ENCODE measurements around the gene FAM236B. TPM values are rescaled to one million over a fixed set of nuclear protein-coding genes. Genes with fewer than 3 reads are reported as not detected.
A peak's percentile ranks its signal among the peaks of the same experiment; 100 is the strongest.
"Not testable (repeated sequence)": the region's sequence is repeated elsewhere in the genome, so short reads cannot be mapped to it uniquely, and the experiment has no call there.

The FAM236B gene
- total and polyA plus RNA-seq, 9 of the 15 experiments (the other 6 are each of a cell fraction or from before 2014, with no cell fraction given), result not detected

GRCh38 chrX:72735561-72735960 is 46.9 kb downstream of the FAM236B start:
- Histone ChIP-seq H3K27ac (ENCODE audit: extremely low read depth, low read depth, low read length) (no peak overlapping the region), H3K4me3 (no peak overlapping the region), H3K9me3 (replicated peaks; ENCODE audit: control insufficient read depth, insufficient read depth, low read depth, low read length) (no peaks in the 10 kb centered on the region), H3K27me3 (ENCODE audit: control insufficient read depth in 2 of 2, insufficient read depth in 2 of 2, low read length in 2 of 2) (no peaks in the 10 kb centered on the region), H3K4me2 (ENCODE audit: insufficient read depth, low read length) (no peak overlapping the region), H3K9me1 (ENCODE audit: control insufficient read depth, insufficient read depth, low read length) (no peaks in the 10 kb centered on the region), H3K36me3 (ENCODE audit: control insufficient read depth, insufficient read depth, low read length) (no peaks in the 10 kb centered on the region), H3K9ac (ENCODE audit: insufficient read depth in 1 of 2, low read depth in 2 of 2, low read length in 2 of 2) (no peak overlapping the region), H2AFZ (ENCODE audit: low read depth, low read length) (no peak overlapping the region), H3K4me1 (replicated peaks in 1 of 2; ENCODE audit: control insufficient read depth in 2 of 2, insufficient read depth in 2 of 2, low read length in 2 of 2) (no peaks in the 10 kb centered on the region), H4K20me1 (replicated peaks; ENCODE audit: control insufficient read depth, insufficient read depth, low read length) (no peaks in the 10 kb centered on the region), H3K79me2 (ENCODE audit: control insufficient read depth, insufficient read depth, low read length) (no peaks in the 10 kb centered on the region)
- ChIA-PET CTCF (ENCODE audit: low intra/inter-chr PET ratio) (no interaction called here), POLR2A (interaction anchor here (0.9 kb wide), 1 partner anchor 470 kb away, joined by 3 read pairs; no protein-coding TSS in a partner anchor)
- DNase-seq (ENCODE audit: extremely low read depth in 1 of 4, low spot score in 3 of 4) (no peak), FAIRE-seq (no peak), ATAC-seq (no peak)
- intact Hi-C loops (cut with micrococcal nuclease), result no loop called here
- TF ChIP-seq AFF1 (IDR thresholded peaks at IDR 0.05; ENCODE audit: low read depth in 1 of 2, partially characterized antibody in 2 of 2), result peak in 1 of 2 experiments; percentile 41
- no peak for TF ChIP-seq PYGO2 (tag; IDR thresholded peaks at IDR 0.05)
- BruUV-seq (replicated peaks), result no TSS peak
- in situ Hi-C loops (cut with MboI), result loop anchor here (25.0 kb wide), 1 partner anchor 227 kb away; no protein-coding TSS in a partner anchor
- 8% methylated on average over 1 of the region's 1 CpG for WGBS (ENCODE audit: insufficient coverage, low coverage, missing lambda C conversion rate)

GRCh38 chrX:72733636-72734035 is 48.8 kb downstream of the FAM236B start:
- H3K36me3 ChIP-seq (ENCODE audit: control insufficient read depth, insufficient read depth, low read length); DNase-seq (ENCODE audit: extremely low read depth in 1 of 4, low spot score in 3 of 4); POLR2A ChIA-PET; H4K20me1 ChIP-seq (replicated peaks; ENCODE audit: control insufficient read depth, insufficient read depth, low read length); H3K27me3 ChIP-seq (ENCODE audit: control insufficient read depth in 2 of 2, insufficient read depth in 2 of 2, low read length in 2 of 2); ATAC-seq; CTCF ChIA-PET (ENCODE audit: low intra/inter-chr PET ratio); H3K9me3 ChIP-seq (replicated peaks; ENCODE audit: control insufficient read depth, insufficient read depth, low read depth, low read length); H3K9me1 ChIP-seq (ENCODE audit: control insufficient read depth, insufficient read depth, low read length); BruUV-seq (replicated peaks); H3K4me1 ChIP-seq (replicated peaks in 1 of 2; ENCODE audit: control insufficient read depth in 2 of 2, insufficient read depth in 2 of 2, low read length in 2 of 2); H2AFZ ChIP-seq (ENCODE audit: low read depth, low read length); H3K4me2 ChIP-seq (ENCODE audit: insufficient read depth, low read length); H3K4me3 ChIP-seq; H3K27ac ChIP-seq (ENCODE audit: extremely low read depth, low read depth, low read length); FAIRE-seq; H3K79me2 ChIP-seq (ENCODE audit: control insufficient read depth, insufficient read depth, low read length); intact Hi-C loops (cut with micrococcal nuclease); H3K9ac ChIP-seq (ENCODE audit: insufficient read depth in 1 of 2, low read depth in 2 of 2, low read length in 2 of 2): not testable (repeated sequence)
- in situ Hi-C loops (cut with MboI), result loop anchor here (25.0 kb wide), 1 partner anchor 229 kb away; no protein-coding TSS in a partner anchor
- 13% methylated on average over 8 of the region's 8 CpGs for WGBS (ENCODE audit: insufficient coverage, low coverage, missing lambda C conversion rate)

All from K562 (cell line).